Measurements from ENCODE around the gene HIP1R.
A peak's percentile ranks its signal among the peaks of the same experiment; 100 is the strongest.
"Not testable (repeated sequence)": the region's sequence is repeated elsewhere in the genome, so short reads cannot be mapped to it uniquely, and the experiment has no call there.

The HIP1R gene, protein sequence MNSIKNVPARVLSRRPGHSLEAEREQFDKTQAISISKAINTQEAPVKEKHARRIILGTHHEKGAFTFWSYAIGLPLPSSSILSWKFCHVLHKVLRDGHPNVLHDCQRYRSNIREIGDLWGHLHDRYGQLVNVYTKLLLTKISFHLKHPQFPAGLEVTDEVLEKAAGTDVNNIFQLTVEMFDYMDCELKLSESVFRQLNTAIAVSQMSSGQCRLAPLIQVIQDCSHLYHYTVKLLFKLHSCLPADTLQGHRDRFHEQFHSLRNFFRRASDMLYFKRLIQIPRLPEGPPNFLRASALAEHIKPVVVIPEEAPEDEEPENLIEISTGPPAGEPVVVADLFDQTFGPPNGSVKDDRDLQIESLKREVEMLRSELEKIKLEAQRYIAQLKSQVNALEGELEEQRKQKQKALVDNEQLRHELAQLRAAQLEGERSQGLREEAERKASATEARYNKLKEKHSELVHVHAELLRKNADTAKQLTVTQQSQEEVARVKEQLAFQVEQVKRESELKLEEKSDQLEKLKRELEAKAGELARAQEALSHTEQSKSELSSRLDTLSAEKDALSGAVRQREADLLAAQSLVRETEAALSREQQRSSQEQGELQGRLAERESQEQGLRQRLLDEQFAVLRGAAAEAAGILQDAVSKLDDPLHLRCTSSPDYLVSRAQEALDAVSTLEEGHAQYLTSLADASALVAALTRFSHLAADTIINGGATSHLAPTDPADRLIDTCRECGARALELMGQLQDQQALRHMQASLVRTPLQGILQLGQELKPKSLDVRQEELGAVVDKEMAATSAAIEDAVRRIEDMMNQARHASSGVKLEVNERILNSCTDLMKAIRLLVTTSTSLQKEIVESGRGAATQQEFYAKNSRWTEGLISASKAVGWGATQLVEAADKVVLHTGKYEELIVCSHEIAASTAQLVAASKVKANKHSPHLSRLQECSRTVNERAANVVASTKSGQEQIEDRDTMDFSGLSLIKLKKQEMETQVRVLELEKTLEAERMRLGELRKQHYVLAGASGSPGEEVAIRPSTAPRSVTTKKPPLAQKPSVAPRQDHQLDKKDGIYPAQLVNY

DNA sequence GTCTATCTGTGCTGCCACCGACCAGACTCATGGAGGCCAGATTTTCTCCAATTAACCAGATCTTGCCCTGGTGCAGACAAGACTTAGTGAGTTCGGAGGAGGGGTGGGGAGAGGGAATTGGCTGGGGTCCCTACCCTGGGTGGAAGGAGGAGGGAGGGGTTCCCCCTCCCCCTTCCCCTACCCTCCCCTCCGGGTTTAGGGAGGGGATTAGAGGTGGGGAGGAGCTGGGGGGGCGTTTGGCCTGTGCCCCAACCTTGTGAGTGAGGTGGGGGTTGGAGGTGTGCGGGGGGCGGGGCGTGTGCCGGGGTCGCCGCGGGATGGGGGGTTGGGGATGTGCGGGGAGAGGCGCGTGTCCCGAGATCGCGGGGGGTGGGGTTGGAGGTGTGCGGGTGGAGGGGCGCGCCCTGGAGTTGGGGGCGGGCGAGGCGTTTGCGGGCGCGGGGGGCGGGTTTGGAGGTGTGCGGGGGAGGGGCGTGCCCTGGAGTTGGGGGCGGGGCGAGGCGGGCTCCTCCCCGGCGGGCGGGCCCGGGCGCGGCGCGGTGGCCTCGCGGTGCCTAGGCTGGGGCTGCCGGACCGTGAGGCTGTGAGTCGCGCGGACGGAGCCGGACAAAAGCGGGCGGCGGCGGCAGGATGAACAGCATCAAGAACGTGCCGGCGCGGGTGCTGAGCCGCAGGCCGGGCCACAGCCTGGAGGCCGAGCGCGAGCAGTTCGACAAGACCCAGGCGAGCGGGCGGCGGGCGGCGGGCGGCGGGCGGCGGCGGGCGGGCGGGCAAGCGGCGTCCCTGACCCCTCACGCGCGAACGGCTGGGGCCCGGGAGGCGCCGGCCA, at the start of gene HIP1R:
Gene HIP1R, plus strand, starts transcription at position 537 of the 829 bp plus-strand sequence. Its CDS starts 94 bp downstream, at position 631.
- peak in 1 of 2 experiments; percentile 54 for DNase-seq

DNA sequence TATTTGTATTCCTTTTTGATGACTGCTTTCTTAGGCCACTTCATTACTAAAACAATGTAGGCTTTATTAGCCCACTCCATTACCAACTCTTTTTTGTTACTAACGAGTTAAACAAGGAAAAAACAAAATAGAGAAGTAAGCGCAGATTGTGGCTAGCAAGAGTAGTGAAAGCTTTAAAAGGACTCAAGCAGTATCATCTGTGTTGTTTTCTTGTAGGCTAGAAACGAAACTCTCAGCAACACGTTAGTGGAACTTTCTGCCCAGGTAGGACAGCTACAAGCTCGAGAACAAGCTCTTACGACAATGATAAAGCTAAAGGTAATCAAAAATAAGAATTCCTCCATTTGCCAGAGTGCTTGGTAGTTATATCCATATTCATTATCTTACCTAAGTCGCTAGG, 49.8 kb upstream of the HIP1R start:
- no peak for DNase-seq

- DNase-seq = no peak
Observed at GRCh38 chr12:122788387-122788786, 46.9 kb upstream of the HIP1R start.

GRCh38 chr12:122789637-122790036, 45.6 kb upstream of the HIP1R start:
- DNase-seq = no peak

- DNase-seq = no peak
Observed at GRCh38 chr12:122790393-122791075, 44.7 kb upstream of the HIP1R start.

- DNase-seq = peak in 1 of 2 experiments; percentile 57
Observed at GRCh38 chr12:122793685-122794106, 41.6 kb upstream of the HIP1R start.

GRCh38 chr12:122795807-122796206, 39.5 kb upstream of the HIP1R start:
- DNase-seq = no peak

DNA sequence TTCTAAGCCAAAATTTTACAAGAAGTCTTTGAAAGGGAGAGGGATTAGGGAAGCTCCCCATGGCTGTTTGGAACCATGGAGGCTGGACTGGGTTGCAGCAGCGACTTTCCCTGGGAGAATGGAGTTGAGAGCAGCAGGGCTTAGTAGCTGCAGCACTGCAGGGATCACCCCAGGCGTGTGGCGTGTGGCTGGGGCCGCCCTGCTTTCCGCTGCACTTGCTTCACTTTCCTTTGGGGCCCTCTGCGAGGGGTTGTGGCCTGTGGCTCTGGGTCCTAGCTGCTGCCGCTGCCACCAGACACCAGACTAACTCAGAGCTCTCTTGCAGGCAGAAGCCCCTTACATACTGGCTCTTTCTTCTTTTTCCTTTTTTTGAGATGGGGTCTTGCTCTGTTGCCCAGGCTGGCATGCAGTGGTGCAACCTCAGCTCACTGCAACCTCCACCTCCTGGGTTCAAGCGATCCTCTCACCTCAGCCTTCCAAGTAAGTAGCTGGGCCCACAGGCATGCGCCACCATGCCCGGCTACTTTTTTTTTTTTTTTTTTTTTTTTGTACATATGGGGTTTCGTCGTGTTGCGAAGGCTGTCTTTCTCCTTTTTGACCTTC, 35.5 kb upstream of the HIP1R start:
- DNase-seq = no peak

- no peak for DNase-seq
Observed at GRCh38 chr12:122803937-122804336, 31.3 kb upstream of the HIP1R start.

DNA sequence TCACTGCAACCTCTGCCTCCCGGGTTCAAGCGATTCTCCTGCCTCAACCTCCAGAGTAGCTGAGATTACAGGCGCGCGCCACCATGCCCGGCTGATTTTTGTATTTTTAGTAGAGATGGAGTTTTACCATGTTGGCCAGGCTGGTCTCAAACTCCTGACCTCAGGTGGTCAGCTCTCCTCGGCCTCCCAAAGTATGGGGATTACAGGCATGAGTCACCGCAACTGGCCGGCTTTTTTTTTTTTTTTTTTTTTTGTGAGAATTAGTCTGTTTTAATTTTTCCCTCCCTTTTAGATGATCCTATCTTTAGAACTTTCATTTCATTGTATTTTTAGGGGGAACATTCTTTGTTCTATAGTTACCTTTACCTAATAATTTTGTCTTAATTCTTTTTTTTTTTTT, 30.3 kb upstream of the HIP1R start:
- DNase-seq = not testable (repeated sequence)

GRCh38 chr12:122807651-122808050, 27.6 kb upstream of the HIP1R start:
- no peak for DNase-seq

GRCh38 chr12:122811777-122812176, 23.5 kb upstream of the HIP1R start:
- no peak for DNase-seq

- DNase-seq = no peak
Observed at GRCh38 chr12:122813310-122813713, 21.9 kb upstream of the HIP1R start.

GRCh38 chr12:122819209-122819785, 16.0 kb upstream of the HIP1R start:
- peak in 1 of 2 experiments; percentile 66 for DNase-seq

GRCh38 chr12:122820138-122820537, 15.1 kb upstream of the HIP1R start:
- no peak for DNase-seq

GRCh38 chr12:122820838-122821271, 14.4 kb upstream of the HIP1R start:
- DNase-seq = no peak

GRCh38 chr12:122823429-122823828, 11.8 kb upstream of the HIP1R start:
- no peak for DNase-seq

DNA sequence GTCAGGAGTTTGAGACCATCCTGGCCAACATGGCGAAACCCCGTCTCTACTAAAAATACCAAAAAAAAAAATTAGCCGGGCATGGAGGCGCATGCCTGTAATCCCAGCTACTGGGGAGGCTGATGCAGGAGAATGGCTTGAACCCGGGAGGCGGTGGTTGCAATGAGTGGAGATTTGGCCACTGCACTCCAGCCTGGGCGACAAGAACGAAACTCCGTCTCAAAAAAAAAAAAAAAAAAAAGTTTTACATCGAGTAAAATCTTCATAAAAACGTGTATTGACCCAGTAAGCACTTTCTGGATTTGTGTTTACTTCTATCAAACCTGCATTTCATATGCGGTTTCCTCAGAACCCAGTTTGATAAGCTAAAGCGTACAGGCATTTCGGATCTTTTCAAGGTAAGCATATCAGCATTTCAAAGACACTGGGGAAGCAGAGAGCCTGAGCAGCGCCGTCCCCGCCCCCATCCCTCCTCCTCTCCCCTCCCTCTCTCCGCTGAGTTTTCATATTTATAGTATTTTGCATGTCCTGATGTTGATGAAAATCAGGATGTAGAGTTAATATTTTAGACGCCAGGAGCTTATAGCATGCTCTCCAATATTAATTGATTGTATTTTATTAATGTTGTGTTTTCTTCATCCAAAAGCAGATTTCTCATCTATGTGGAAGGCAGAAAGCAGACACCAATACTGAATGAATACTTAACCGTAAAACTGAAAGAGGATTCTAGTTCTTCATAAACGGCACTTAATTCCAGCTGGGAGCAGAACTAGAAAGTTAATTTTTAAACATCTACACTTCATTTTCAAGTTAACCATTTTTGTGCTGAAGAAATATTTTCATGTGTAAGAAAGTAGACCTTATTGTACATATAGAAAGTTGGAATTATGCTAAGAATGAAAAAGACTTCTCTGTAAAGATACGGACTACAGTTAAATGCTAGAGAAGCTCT, 9.2 kb upstream of the HIP1R start:
- no peak for DNase-seq

DNA sequence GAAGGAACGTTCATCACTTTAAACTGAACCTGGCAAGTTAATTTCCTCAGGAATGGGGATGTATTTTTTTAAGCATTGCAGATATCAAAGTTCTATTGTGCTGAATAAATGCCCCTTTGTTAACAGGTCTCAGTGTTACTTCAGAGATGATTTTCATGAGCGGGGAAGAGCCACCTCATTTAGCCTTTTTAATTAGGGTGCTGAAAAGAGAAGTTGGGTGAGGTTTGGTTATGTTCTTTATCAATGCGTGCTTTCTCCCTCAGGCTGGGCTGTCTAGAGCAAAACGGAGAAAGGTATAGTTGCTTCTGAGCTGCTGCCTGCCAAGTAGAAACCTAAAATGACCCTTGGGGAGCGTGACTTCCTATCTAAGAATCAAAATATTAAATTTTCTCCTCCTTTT, 8.0 kb upstream of the HIP1R start:
- no peak for DNase-seq

All from NCI-H446 (cell line).